ENCODE data around the gene FKRP.
"Not testable (repeated sequence)": the region's sequence is repeated elsewhere in the genome, so short reads cannot be mapped to it uniquely, and the experiment has no call there.

Gene FKRP

GRCh38 chr19:46759817-46760333 lies 14.0 kb downstream of the FKRP start:
- no peak for DNase-seq

- no peak for DNase-seq
These were observed 14.5 kb downstream of the FKRP start for GRCh38 chr19:46760363-46760762.

GRCh38 chr19:46760897-46761296 lies 15.0 kb downstream of the FKRP start:
- not testable (repeated sequence) for DNase-seq

GRCh38 chr19:46761418-46761831 lies 15.6 kb downstream of the FKRP start:
- DNase-seq = no peak

GRCh38 chr19:46762245-46762890 lies 16.5 kb downstream of the FKRP start:
- DNase-seq = no peak

- no peak for DNase-seq
These were observed 19.0 kb downstream of the FKRP start for GRCh38 chr19:46764817-46765291.

- DNase-seq = no peak
These were observed 20.9 kb downstream of the FKRP start for GRCh38 chr19:46766569-46767317.

- DNase-seq = not testable (repeated sequence)
These were observed 22.9 kb downstream of the FKRP start for GRCh38 chr19:46768746-46769145.

- no peak for DNase-seq
These were observed 26.5 kb downstream of the FKRP start for GRCh38 chr19:46772170-46773017.

GRCh38 chr19:46773018-46773399 lies 27.2 kb downstream of the FKRP start:
- no peak for DNase-seq

- no peak for DNase-seq
These were observed 29.9 kb downstream of the FKRP start for GRCh38 chr19:46775642-46776258.

GRCh38 chr19:46776927-46777911 lies 31.4 kb downstream of the FKRP start:
- DNase-seq = no peak

GRCh38 chr19:46777956-46778645 lies 32.2 kb downstream of the FKRP start:
- not testable (repeated sequence) for DNase-seq

GRCh38 chr19:46782355-46783019 lies 36.6 kb downstream of the FKRP start:
- no peak for DNase-seq

GRCh38 chr19:46783670-46784069 lies 37.8 kb downstream of the FKRP start:
- no peak for DNase-seq

- no peak for DNase-seq
These were observed 38.6 kb downstream of the FKRP start for GRCh38 chr19:46784262-46785053.

GRCh38 chr19:46785054-46785979 lies 39.5 kb downstream of the FKRP start:
- no peak for DNase-seq

- no peak for DNase-seq
These were observed 40.1 kb downstream of the FKRP start for GRCh38 chr19:46785980-46786235.

Data from activated gamma-delta T cell (primary cell).